ENCODE data around the gene DKK3.

DKK3 gene

GRCh38 chr11:11980841-11981308 lies 27.6 kb downstream of the DKK3 start:
- DNase-seq, result no peak

- DNase-seq, result no peak
These were observed 28.2 kb downstream of the DKK3 start for GRCh38 chr11:11980200-11980599.

GRCh38 chr11:11979488-11980117 lies 28.8 kb downstream of the DKK3 start:
- DNase-seq, result no peak

- no peak for DNase-seq
These were observed 29.5 kb downstream of the DKK3 start for GRCh38 chr11:11978792-11979487.

- DNase-seq, result no peak
These were observed 30.3 kb downstream of the DKK3 start for GRCh38 chr11:11978098-11978637.

GRCh38 chr11:11977206-11977938 lies 31.1 kb downstream of the DKK3 start:
- no peak for DNase-seq

- DNase-seq, result no peak
These were observed 31.8 kb downstream of the DKK3 start for GRCh38 chr11:11976481-11977127.

GRCh38 chr11:11975201-11976092 lies 33.0 kb downstream of the DKK3 start:
- DNase-seq, result no peak

- no peak for DNase-seq
These were observed 34.6 kb downstream of the DKK3 start for GRCh38 chr11:11973866-11974265.

- DNase-seq, result no peak
These were observed 35.0 kb downstream of the DKK3 start for GRCh38 chr11:11973361-11973800.

GRCh38 chr11:11972730-11973341 lies 35.6 kb downstream of the DKK3 start:
- no peak for DNase-seq

GRCh38 chr11:11971906-11972547 lies 36.4 kb downstream of the DKK3 start:
- DNase-seq, result no peak

- DNase-seq, result no peak
These were observed 37.9 kb downstream of the DKK3 start for GRCh38 chr11:11970556-11970955.

GRCh38 chr11:11969380-11970215 lies 38.8 kb downstream of the DKK3 start:
- DNase-seq, result no peak

- DNase-seq, result no peak
These were observed 39.7 kb downstream of the DKK3 start for GRCh38 chr11:11968511-11969280.

GRCh38 chr11:11967669-11968510 lies 40.5 kb downstream of the DKK3 start:
- DNase-seq, result no peak

GRCh38 chr11:11966826-11967668 lies 41.4 kb downstream of the DKK3 start:
- peak; percentile 81 for DNase-seq

All from OCI-M1 (cell line).